ENCODE measurements around the gene ETV1. TPM values are rescaled to one million over a fixed set of nuclear protein-coding genes. Genes with fewer than 3 reads are reported as not detected.

The ETV1 gene
- total and polyA plus RNA-seq, 11 donors, result 9.6 to 118 (median 82.1) TPM

DNA sequence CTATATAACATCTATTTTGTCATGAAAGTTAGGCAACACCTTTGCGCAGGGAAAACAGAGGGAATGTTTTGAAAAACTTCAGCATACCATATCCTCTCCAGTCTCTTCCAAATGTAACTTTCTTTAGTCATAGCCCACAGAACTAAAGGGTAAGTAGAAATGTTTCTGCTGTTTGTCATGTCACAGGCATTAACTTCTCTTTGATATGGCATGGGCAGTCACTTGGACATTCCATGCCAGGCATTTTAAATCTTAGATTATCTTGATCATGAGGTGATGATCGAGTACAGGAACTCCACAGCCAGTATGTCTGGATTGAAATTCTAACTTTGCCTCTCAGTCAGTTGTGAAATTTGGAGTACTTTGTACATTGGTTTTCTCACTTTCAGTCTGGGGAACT lies 27.5 kb upstream of the ETV1 start:
- H3K36me3 ChIP-seq, result no peaks in the 10 kb centered on the region
- no peak overlapping the region for H3K27ac ChIP-seq
- WGBS, 4 donors, result 71 to 79% (median 73%) methylated on average over 2 of the region's 2 CpGs
- ATAC-seq (no peak), DNase-seq (no peak)
- peaks cover 0 to 6% (median 0%) of the 10 kb centered on the region in 12 donors for H3K9me3 ChIP-seq
- no peak overlapping the region for H3K4me3 ChIP-seq
- H3K27me3 ChIP-seq, result no peaks in the 10 kb centered on the region
- TF ChIP-seq POLR2A (IDR thresholded peaks at IDR 0.05), result no peak
- TF ChIP-seq, protein P1, sequence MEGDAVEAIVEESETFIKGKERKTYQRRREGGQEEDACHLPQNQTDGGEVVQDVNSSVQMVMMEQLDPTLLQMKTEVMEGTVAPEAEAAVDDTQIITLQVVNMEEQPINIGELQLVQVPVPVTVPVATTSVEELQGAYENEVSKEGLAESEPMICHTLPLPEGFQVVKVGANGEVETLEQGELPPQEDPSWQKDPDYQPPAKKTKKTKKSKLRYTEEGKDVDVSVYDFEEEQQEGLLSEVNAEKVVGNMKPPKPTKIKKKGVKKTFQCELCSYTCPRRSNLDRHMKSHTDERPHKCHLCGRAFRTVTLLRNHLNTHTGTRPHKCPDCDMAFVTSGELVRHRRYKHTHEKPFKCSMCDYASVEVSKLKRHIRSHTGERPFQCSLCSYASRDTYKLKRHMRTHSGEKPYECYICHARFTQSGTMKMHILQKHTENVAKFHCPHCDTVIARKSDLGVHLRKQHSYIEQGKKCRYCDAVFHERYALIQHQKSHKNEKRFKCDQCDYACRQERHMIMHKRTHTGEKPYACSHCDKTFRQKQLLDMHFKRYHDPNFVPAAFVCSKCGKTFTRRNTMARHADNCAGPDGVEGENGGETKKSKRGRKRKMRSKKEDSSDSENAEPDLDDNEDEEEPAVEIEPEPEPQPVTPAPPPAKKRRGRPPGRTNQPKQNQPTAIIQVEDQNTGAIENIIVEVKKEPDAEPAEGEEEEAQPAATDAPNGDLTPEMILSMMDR (IDR thresholded peaks at IDR 0.05), result no peak
- no peaks in the 10 kb centered on the region for H3K4me1 ChIP-seq
- intact Hi-C loops (cut with DNase I), result no loop called here

DNA sequence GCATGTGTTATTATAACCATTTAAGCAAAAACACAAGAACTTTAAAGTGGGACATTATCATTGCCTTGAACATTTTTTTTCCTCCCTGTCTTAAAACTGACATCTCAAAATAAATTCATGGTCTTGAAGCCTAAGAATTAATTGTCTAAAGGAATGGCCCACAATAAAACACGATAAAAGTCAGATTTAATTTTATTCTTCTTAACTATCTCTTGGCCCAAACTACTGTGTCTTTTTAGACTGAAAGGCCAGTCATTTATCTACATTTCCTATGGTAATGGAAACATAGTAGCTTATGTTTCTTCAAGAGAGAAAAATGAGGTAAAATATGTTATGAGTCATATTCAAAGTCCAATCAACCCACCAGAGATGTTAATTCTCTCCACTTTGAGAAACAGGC lies 24.4 kb upstream of the ETV1 start:
- Histone ChIP-seq H3K27me3 (no peaks in the 10 kb centered on the region), H3K36me3 (no peaks in the 10 kb centered on the region), H3K27ac (no peak overlapping the region), H3K9me3 (no peaks in the 10 kb centered on the region), H3K4me1 (no peaks in the 10 kb centered on the region), H3K4me3 (no peak overlapping the region)
- WGBS, 4 donors, result 67 to 78% (median 72%) methylated on average over 1 of the region's 1 CpG
- TF ChIP-seq, protein P1 (IDR thresholded peaks at IDR 0.05), result no peak
- no peak for TF ChIP-seq POLR2A (IDR thresholded peaks at IDR 0.05)
- ATAC-seq (no peak), DNase-seq (no peak)
- intact Hi-C loops (cut with DNase I), result no loop called here

DNA sequence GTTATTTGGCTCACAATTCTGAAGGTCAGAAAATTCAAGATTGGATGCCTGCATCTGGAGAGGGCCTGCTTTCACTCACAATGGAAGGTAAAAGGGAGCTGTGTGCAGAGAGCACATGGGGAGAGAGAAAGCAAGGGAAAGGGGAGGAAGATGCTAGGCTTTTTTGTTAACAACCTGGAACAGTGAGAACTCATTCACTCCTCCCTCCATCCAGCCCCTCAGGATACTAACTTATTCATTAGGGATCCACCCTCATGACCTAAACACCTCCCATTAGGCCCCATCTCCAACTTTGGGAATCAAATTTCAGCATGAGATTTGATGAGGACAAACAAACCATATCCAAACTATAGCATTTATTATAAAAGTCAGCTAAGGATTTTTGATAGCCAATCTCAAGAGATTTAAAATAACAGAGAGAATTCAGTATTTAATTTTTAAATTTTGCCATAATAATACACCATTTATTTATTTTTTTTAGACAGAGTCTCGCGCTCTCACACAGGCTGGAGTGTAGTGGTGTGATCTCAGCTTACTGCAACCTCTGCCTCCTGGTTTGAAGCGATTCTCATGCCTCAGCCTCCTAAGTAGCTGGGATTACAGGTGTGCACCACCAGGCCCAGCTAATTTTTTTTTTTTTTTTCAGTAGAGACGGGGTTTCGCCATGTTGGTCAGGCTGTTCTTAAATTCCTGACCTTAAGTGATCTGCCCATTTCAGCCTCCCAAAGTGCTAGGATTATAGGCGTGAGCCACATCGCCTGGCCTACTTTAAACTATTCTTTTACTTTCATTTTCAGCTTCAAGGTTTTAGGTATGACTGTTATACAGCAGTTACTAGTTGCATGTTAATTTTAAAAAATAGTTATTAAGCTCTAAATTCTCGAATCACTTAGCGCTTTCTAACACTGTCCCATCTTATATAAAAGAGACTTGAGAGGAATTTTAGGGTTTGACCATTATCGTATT lies 20.3 kb upstream of the ETV1 start:
- H3K27me3 ChIP-seq, result no peaks in the 10 kb centered on the region
- ATAC-seq (no peak), DNase-seq (no peak)
- H3K4me1 ChIP-seq, result no peaks in the 10 kb centered on the region
- H3K4me3 ChIP-seq, result no peak overlapping the region
- no peak for TF ChIP-seq POLR2A (IDR thresholded peaks at IDR 0.05)
- no peaks in the 10 kb centered on the region for H3K36me3 ChIP-seq
- H3K9me3 ChIP-seq, result no peaks in the 10 kb centered on the region
- 94 to 96% (median 95%) methylated on average over 10 of the region's 10 CpGs for WGBS, 4 donors
- no peak overlapping the region for H3K27ac ChIP-seq
- intact Hi-C loops (cut with DNase I), result loop anchor here in 1 of 10 donors (10.0 kb wide), 1 partner anchor 55 kb away; no protein-coding TSS in a partner anchor

DNA sequence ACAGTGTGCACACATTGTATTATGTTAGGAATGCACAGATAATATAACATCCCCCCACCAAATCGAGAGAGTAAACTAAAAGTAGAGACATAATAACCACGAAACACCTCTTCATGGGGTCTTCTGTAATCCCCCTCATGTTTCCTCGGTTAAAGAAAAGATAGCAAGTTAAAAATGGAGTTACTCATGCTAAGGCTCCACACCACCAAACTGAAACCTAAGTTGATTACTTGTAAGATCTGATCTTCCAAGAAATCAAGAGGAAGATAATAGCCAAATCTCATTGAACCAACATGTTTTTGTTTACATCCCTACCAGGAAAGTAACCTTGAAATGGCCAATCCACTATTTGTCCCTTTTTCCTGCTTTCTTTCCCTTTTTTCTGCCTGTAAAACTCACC lies 11.7 kb upstream of the ETV1 start:
- Histone ChIP-seq H3K4me1 (no peaks in the 10 kb centered on the region), H3K27ac (no peak overlapping the region), H3K9me3 (no peaks in the 10 kb centered on the region), H3K36me3 (no peaks in the 10 kb centered on the region), H3K27me3 (no peaks in the 10 kb centered on the region), H3K4me3 (no peak overlapping the region)
- intact Hi-C loops (cut with DNase I), result loop anchor here in 1 of 10 donors (10.0 kb wide), 1 partner anchor 64 kb away; no protein-coding TSS in a partner anchor
- 70 to 86% (median 83%) methylated on average over 3 of the region's 3 CpGs for WGBS, 4 donors
- no peak for TF ChIP-seq POLR2A (IDR thresholded peaks at IDR 0.05)
- TF ChIP-seq, protein P1 (IDR thresholded peaks at IDR 0.05), result no peak
- no peak for ATAC-seq
- no peak for DNase-seq
